GM12878 (cell line): ENCODE data around the gene ARMH1. TPM values are rescaled to one million over a fixed set of nuclear protein-coding genes. Genes with fewer than 3 reads are reported as not detected.

Experiments used
- ATF7 ChIP-seq: fragments of 450-650 bp; IDR thresholded peaks from 2 replicates; pipeline ENCODE4 v1.6.1; 2016; ENCODE audit warnings: low read depth, mild to moderate bottlenecking
- BHLHE40 ChIP-seq, 2 experiments: fragments of 450-650 bp in 1 of 2; IDR thresholded peaks; 2 replicates each; pipeline ENCODE4 v1.6.1; 2011 to 2017; ENCODE audit warnings: low read depth in 2 of 2, borderline replicate concordance in 1 of 2, improper control_type of control experiment in 1 of 2, low read length in 1 of 2, mild to moderate bottlenecking in 1 of 2
- EED ChIP-seq: sonication (generic); IDR thresholded peaks from 2 replicates; pipeline ENCODE4 v1.6.1; 2016; ENCODE audit warnings: antibody characterized with exemption, low read depth
- IKZF1 ChIP-seq: fragments of 450-650 bp; conservative IDR thresholded peaks from 2 replicates; pipeline ENCODE4 v1.6.1; 2017; ENCODE audit warnings: antibody characterized with exemption, mild to moderate bottlenecking
- IKZF2 ChIP-seq, 2 experiments: fragments of 450-650 bp; IDR thresholded peaks; 2 replicates each; pipeline ENCODE4 v1.6.1; 2017; ENCODE audit warnings: mild to moderate bottlenecking in 2 of 2, moderate library complexity in 2 of 2
- RUNX3 ChIP-seq: IDR thresholded peaks from 2 replicates; pipeline ENCODE4 v1.6.1; 2012; ENCODE audit warnings: low read length, inconsistent platforms
- polyA plus RNA-seq, 11 experiments: library from polyadenylated mRNA; depleted of rRNA in 4 of 11; unstranded in 6 of 11; stranded (reverse) in 5 of 11; fragments of >200 nt; fragmentation: Nextera tagmentation in 4 of 11; fragmentation: Illumina TruSeq in 1 of 11; extraction: Ambion mirVana in 4 of 11; extraction: Trizol in 1 of 11; gene quantifications; 1 replicate in 1 of 11; 2 replicates in 10 of 11; pipeline versions ENCODE4 v1.2.1 to v1.2.3, GENCODE V29; 2011 to 2016; ENCODE audit warnings: inconsistent platforms in 2 of 11, missing spikeins in 2 of 11, low read depth in 1 of 11
- total RNA-seq, 4 experiments: library from RNA; depleted of rRNA in 3 of 4; stranded (reverse); fragments of >200 nt in 3 of 4; fragmentation: Illumina TruSeq in 1 of 4; extraction: Trizol in 1 of 4; gene quantifications; 2 replicates each; pipeline versions ENCODE4 v1.2.1 to v1.2.3, GENCODE V29; 2013 to 2021
- TF ChIP-seq, protein P1 (sequence below): fragments of 450-650 bp; IDR thresholded peaks from 2 replicates; pipeline ENCODE4 v1.6.1; 2017; ENCODE audit warnings: antibody characterized with exemption, mild to moderate bottlenecking, moderate library complexity
- TF ChIP-seq, protein P2 (sequence below): fragments of 150-350 bp; IDR thresholded peaks from 2 replicates; pipeline ENCODE4 v1.6.1; 2014; ENCODE audit warnings: mild to moderate bottlenecking, low read depth, low read length

ARMH1 gene
- total and polyA plus RNA-seq, 10 of the 15 experiments (the other 5 are each of a cell fraction or from before 2014, with no cell fraction given): 0.93 to 43.9 (median 8.2) TPM

DNA sequence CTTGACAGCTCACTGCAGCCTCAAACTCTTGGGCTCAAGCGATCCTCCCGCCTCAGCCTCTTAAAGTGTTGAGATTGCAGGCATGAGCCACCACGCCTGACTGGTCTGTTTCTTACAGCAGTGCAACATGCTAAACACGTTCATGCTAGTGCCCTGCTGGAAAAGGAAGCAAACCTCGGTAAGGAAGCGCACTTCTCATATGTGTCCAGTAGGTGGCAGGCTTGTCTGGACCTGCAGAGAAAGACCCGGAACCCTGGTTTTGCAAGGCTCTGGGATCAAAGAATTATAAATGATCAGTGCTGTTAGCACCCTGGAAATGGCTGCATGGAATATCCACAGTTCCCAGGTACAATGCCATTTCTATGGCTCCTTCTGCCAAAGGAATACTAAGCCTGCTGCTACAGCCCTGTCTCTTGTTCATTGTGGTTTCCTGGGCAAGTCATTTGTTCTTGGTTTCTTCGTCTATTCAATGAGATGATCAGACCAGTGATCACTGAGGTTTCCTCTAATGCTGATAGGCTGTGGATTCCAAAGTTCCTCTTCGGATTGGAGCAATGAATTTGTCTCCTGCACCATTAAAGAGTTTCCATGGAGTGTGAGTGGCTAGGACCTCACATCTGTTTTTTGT, 40.5 kb downstream of the ARMH1 start (continued):
- TF ChIP-seq, protein P1, sequence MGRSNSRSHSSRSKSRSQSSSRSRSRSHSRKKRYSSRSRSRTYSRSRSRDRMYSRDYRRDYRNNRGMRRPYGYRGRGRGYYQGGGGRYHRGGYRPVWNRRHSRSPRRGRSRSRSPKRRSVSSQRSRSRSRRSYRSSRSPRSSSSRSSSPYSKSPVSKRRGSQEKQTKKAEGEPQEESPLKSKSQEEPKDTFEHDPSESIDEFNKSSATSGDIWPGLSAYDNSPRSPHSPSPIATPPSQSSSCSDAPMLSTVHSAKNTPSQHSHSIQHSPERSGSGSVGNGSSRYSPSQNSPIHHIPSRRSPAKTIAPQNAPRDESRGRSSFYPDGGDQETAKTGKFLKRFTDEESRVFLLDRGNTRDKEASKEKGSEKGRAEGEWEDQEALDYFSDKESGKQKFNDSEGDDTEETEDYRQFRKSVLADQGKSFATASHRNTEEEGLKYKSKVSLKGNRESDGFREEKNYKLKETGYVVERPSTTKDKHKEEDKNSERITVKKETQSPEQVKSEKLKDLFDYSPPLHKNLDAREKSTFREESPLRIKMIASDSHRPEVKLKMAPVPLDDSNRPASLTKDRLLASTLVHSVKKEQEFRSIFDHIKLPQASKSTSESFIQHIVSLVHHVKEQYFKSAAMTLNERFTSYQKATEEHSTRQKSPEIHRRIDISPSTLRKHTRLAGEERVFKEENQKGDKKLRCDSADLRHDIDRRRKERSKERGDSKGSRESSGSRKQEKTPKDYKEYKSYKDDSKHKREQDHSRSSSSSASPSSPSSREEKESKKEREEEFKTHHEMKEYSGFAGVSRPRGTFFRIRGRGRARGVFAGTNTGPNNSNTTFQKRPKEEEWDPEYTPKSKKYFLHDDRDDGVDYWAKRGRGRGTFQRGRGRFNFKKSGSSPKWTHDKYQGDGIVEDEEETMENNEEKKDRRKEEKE: no peak
- peak; percentile 67 for TF ChIP-seq EED
- TF ChIP-seq, protein P2, sequence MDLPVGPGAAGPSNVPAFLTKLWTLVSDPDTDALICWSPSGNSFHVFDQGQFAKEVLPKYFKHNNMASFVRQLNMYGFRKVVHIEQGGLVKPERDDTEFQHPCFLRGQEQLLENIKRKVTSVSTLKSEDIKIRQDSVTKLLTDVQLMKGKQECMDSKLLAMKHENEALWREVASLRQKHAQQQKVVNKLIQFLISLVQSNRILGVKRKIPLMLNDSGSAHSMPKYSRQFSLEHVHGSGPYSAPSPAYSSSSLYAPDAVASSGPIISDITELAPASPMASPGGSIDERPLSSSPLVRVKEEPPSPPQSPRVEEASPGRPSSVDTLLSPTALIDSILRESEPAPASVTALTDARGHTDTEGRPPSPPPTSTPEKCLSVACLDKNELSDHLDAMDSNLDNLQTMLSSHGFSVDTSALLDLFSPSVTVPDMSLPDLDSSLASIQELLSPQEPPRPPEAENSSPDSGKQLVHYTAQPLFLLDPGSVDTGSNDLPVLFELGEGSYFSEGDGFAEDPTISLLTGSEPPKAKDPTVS: no peak
- TF ChIP-seq ATF7: peak; percentile 21; the same call in 1 of the 2 replicates
- TF ChIP-seq IKZF1: peak; percentile 22; the same call in 1 of the 2 replicates
- TF ChIP-seq RUNX3: peak; percentile 74
- TF ChIP-seq IKZF2 (IDR thresholded peaks at IDR 0.05): peak in 1 of 2 experiments; percentile 35; a peak in 2 of 4 replicates
- peak in 1 of 2 experiments; percentile 40; a peak in 1 of 4 replicates for TF ChIP-seq BHLHE40 (IDR thresholded peaks at IDR 0.05; ENCODE audit: borderline replicate concordance in 1 of 2, low read depth in 2 of 2, low read length in 1 of 2)
